Transverse colon (tissue), 4 donors: Measurements from ENCODE around the gene TLCD1. TPM values are rescaled to one million over a fixed set of nuclear protein-coding genes. Genes with fewer than 3 reads are reported as not detected.

Source experiments
- DNase-seq: peaks from one replicate; pipeline ENCODE4 v3.0.0-alpha.2; 2019
- H3K27ac ChIP-seq, 4 donors: fragments of 200-600 bp; sonication (generic); 2 replicates each; pipeline ENCODE4 v1.5.1; 2016 to 2018; ENCODE audit warnings: inconsistent platforms in 4 of 4
- H3K27me3 ChIP-seq: fragments of 200-600 bp; sonication (generic); 2 replicates; pipeline ENCODE4 v1.5.1; 2017; ENCODE audit warnings: inconsistent platforms
- H3K36me3 ChIP-seq, 4 donors: fragments of 200-600 bp; sonication (generic); 2 replicates each; pipeline ENCODE4 v1.5.1; 2017 to 2019; ENCODE audit warnings: inconsistent platforms in 4 of 4
- H3K4me1 ChIP-seq, 4 donors: fragments of 200-600 bp; sonication (generic); 2 replicates each; pipeline ENCODE4 v1.5.1; 2017 to 2020; ENCODE audit warnings: inconsistent platforms in 4 of 4
- H3K4me3 ChIP-seq, 4 donors: fragments of 200-600 bp; sonication (generic); 1 replicate in 1 of 4; 2 replicates in 3 of 4; pipeline versions ENCODE4 v1.5.1 to v1.6.1; 2017 to 2019; ENCODE audit warnings: inconsistent platforms in 4 of 4
- H3K9me3 ChIP-seq, 2 donors: fragments of 200-600 bp; sonication (generic); 2 replicates each; pipeline ENCODE4 v1.5.1; 2017 to 2019; ENCODE audit warnings: inconsistent platforms in 2 of 2
- CTCF ChIP-seq, 5 experiments: fragments of 200-600 bp in 3 of 5; fragments of 450-650 bp in 2 of 5; sonication (generic) in 3 of 5; IDR thresholded peaks; 1 replicate in 2 of 5; 2 replicates in 3 of 5; pipeline ENCODE4 v1.5.1; 2016 to 2017; ENCODE audit warnings: antibody characterized with exemption in 5 of 5, inconsistent platforms in 3 of 5, mild to moderate bottlenecking in 2 of 5, moderate library complexity in 1 of 5
- EP300 ChIP-seq: sonication (generic); formaldehyde crosslinking; IDR thresholded peaks from one replicate; pipeline ENCODE4 v1.6.1; 2017; ENCODE audit warnings: antibody characterized with exemption, low read depth
- POLR2A ChIP-seq: fragments of 450-650 bp; IDR thresholded peaks from one replicate; pipeline ENCODE4 v1.6.1; 2016; ENCODE audit warnings: antibody characterized with exemption, mild to moderate bottlenecking, moderate library complexity
- POLR2AphosphoS5 ChIP-seq, 3 donors: sonication (generic); formaldehyde crosslinking; IDR thresholded peaks; one replicate each; pipeline ENCODE4 v1.6.1; 2016; ENCODE audit warnings: antibody characterized with exemption in 3 of 3
- WGBS, 2 donors: methylation state at CpG; one replicate each; pipeline ENCODE4 v1.1.5; 2018; ENCODE audit warnings: low coverage in 1 of 2; 5-methylcytosine and 5-hydroxymethylcytosine counted together
- in situ Hi-C, 4 donors: fragments of 200-750 bp; cut with MboI; loops; one replicate each; pipeline versions ENCODE4 v1.15.0 to v1.15.1; 2017; ENCODE audit warnings: low sequenced_read_pairs in 3 of 4, low pct_ligation_motif_present in 1 of 4, low pct_unique_long_range_greater_than_20kb in 1 of 4
- intact Hi-C: fragments of 100-400 bp; cut with DNase I; formaldehyde crosslinking; loops from one replicate; pipeline ENCODE4 v1.15.1; 2023; ENCODE audit warnings: low total_unique reads
- total RNA-seq, 4 donors: library from RNA; depleted of rRNA; stranded (reverse); fragments of >200 nt; gene quantifications; one replicate each; pipeline ENCODE4 v1.1.0, GENCODE V29; 2016

TLCD1 gene, protein sequence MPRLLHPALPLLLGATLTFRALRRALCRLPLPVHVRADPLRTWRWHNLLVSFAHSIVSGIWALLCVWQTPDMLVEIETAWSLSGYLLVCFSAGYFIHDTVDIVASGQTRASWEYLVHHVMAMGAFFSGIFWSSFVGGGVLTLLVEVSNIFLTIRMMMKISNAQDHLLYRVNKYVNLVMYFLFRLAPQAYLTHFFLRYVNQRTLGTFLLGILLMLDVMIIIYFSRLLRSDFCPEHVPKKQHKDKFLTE
- 10 to 100 TPM in 1 of 4 donors, 1 to 10 TPM in 1, not detected in 2; 5.6 to 11.5 TPM for total RNA-seq

GRCh38 chr17:28726226-28726626, at the start of gene TLCD1:
TSS of gene TLCD1 (minus strand) at chr17:28726233. CDS start at chr17:28726097, 136 bp downstream.
- intact Hi-C loops (loop anchor here (1.0 to 10.0 kb wide), 4 partner anchors 23 to 389 kb away; partner anchors contain the start of gene PHF12), in situ Hi-C loops (no loop called here)
- Histone ChIP-seq H3K27me3 (no peaks in the 10 kb centered on the region), H3K36me3 (peaks cover 0 to 25% (median 9%) of the 10 kb centered on the region in 4 donors), H3K4me3 (peak within 1 kb of the TSS; percentile 60 to 77 (median 64)), H3K27ac (peak within 1 kb of the TSS; percentile 97 to 98 (median 97)), H3K4me1 (peaks cover 27 to 72% (median 56%) of the 10 kb centered on the region in 4 donors), H3K9me3 (no peaks in the 10 kb centered on the region)
- peak; percentile 79 for DNase-seq
- TF ChIP-seq EP300 (no peak), CTCF (IDR thresholded peaks at IDR 0.05) (no peak), POLR2AphosphoS5 (IDR thresholded peaks at IDR 0.05) (no peak), POLR2A (no peak)
- 0% methylated on average over 37 of the region's 49 CpGs; no CpG with 5 or more reads in 1 of the 2 donors for WGBS, 2 donors

- TF ChIP-seq POLR2AphosphoS5 (IDR thresholded peaks at IDR 0.05) (no peak), POLR2A (no peak), CTCF (IDR thresholded peaks at IDR 0.05) (no peak), EP300 (no peak)
- DNase-seq, result no peak
- Histone ChIP-seq H3K36me3 (no peaks in the 10 kb centered on the region), H3K9me3 (no peaks in the 10 kb centered on the region), H3K4me1 (peaks cover 0 to 7% (median 0%) of the 10 kb centered on the region in 4 donors), H3K4me3 (no peak overlapping the region), H3K27me3 (no peaks in the 10 kb centered on the region), H3K27ac (no peak overlapping the region)
- in situ Hi-C loops, result loop anchor here in 3 of 4 donors (25.0 kb wide), 2 partner anchors 113 to 138 kb away; partner anchors contain the start of genes DHRS13 (in 2 of the 3) and FLOT2 (in 1 of the 3)
- intact Hi-C loops, result no loop called here
- 80 to 89% methylated on average over 1 to 3 of the region's 3 CpGs for WGBS, 2 donors
Observed at GRCh38 chr17:28774206-28774605, 48.2 kb upstream of the TLCD1 start.

DNA sequence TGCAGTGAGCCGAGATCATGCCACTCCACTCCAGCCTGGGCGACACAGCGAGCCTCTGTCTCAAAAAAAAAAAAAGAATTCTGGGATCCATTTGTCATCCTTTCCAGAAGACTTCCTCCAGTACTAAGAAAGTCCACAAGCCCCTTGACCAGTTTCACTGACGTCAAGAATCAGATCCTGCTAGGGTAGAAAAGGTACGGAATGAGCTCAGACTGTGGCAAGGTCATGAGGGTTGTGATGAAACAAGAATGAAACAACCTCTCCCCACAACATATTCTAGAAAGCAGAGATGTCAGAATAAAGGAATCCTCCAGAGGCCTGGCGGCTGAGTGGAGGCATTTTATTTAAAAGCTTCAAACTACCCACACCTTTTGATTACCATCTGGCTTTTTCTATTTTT, 47.7 kb upstream of the TLCD1 start:
- H3K27me3 ChIP-seq, result no peaks in the 10 kb centered on the region
- 89 to 100% methylated on average over 1 to 6 of the region's 6 CpGs for WGBS, 2 donors
- in situ Hi-C loops (loop anchor here in 3 of 4 donors (25.0 kb wide), 2 partner anchors 114 to 139 kb away; partner anchors contain the start of genes DHRS13 (in 2 of the 3) and FLOT2 (in 1 of the 3)), intact Hi-C loops (no loop called here)
- no peaks in the 10 kb centered on the region for H3K9me3 ChIP-seq
- H3K36me3 ChIP-seq, result no peaks in the 10 kb centered on the region
- no peak overlapping the region for H3K4me3 ChIP-seq
- H3K4me1 ChIP-seq, result peaks cover 0 to 7% (median 0%) of the 10 kb centered on the region in 4 donors
- DNase-seq, result no peak
- TF ChIP-seq EP300, result no peak
- TF ChIP-seq POLR2AphosphoS5 (IDR thresholded peaks at IDR 0.05), result no peak
- TF ChIP-seq POLR2A, result no peak
- no peak overlapping the region for H3K27ac ChIP-seq

DNA sequence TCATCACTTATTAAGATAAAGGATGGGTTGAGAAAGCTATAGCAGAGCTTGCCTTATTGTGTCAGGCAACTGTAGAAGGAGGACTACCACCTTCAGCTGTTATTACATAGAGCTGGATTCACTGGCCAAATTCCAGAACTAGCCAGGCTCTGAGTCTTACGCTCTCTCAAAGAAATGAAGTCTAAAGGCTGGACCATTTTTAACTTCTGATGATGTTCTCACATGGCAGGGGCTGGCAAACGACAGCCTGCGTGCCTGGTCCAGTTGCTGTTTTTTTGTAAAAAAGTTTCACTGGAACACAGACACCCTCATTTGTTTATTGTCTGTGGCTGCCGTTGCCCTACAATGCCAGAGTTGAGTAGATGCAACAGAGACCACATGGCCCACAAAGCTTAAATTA, 39.0 kb upstream of the TLCD1 start:
- Histone ChIP-seq H3K27me3 (no peaks in the 10 kb centered on the region), H3K36me3 (peaks cover 0 to 10% (median 3%) of the 10 kb centered on the region in 4 donors), H3K4me3 (no peak overlapping the region), H3K27ac (no peak overlapping the region), H3K4me1 (peaks cover 0 to 17% (median 7%) of the 10 kb centered on the region in 4 donors), H3K9me3 (no peaks in the 10 kb centered on the region)
- DNase-seq, result no peak
- in situ Hi-C loops, result loop anchor here in 3 of 4 donors (25.0 kb wide), 2 partner anchors 122 to 147 kb away; partner anchors contain the start of genes DHRS13 (in 2 of the 3) and FLOT2 (in 1 of the 3)
- 80% methylated on average over 4 of the region's 4 CpGs; no CpG with 5 or more reads in 1 of the 2 donors for WGBS, 2 donors
- TF ChIP-seq POLR2AphosphoS5 (IDR thresholded peaks at IDR 0.05), result no peak
- no peak for TF ChIP-seq EP300
- no peak for TF ChIP-seq POLR2A
- TF ChIP-seq CTCF (IDR thresholded peaks at IDR 0.05), result no peak
- intact Hi-C loops, result loop anchor here (10.0 kb wide), 1 partner anchor 50 kb away; no protein-coding TSS in a partner anchor
